NCI-H2081 (cell line): ENCODE measurements around the gene ASMT.
"Not testable (repeated sequence)": the region's sequence is repeated elsewhere in the genome, so short reads cannot be mapped to it uniquely, and the experiment has no call there.

Experiments
- DNase-seq, 2 experiments: peaks; one replicate each; lab custom pipeline; 2025; lab: John Stamatoyannopoulos, UW

ASMT gene

GRCh38 chrX:1598021-1598875 is 16.6 kb upstream of the ASMT start:
- DNase-seq = no peak

- DNase-seq = no peak
Measured at GRCh38 chrX:1598876-1599790, 15.7 kb upstream of the ASMT start.

- DNase-seq = no peak
Measured at GRCh38 chrX:1599791-1600405, 15.0 kb upstream of the ASMT start.

GRCh38 chrX:1600406-1601050 is 14.3 kb upstream of the ASMT start:
- DNase-seq = no peak

GRCh38 chrX:1601051-1601767 is 13.7 kb upstream of the ASMT start:
- no peak for DNase-seq

- DNase-seq = no peak
Measured at GRCh38 chrX:1601768-1602085, 13.1 kb upstream of the ASMT start.

- no peak for DNase-seq
Measured at GRCh38 chrX:1602299-1602698, 12.6 kb upstream of the ASMT start.

- no peak for DNase-seq
Measured at GRCh38 chrX:1606496-1606895, 8.4 kb upstream of the ASMT start.

GRCh38 chrX:1609311-1609710 is 5.5 kb upstream of the ASMT start:
- no peak for DNase-seq

- no peak for DNase-seq
Measured at GRCh38 chrX:1609762-1610161, 5.1 kb upstream of the ASMT start.

GRCh38 chrX:1610166-1610565 is 4.7 kb upstream of the ASMT start:
- DNase-seq = no peak

GRCh38 chrX:1610736-1611135 is 4.1 kb upstream of the ASMT start:
- DNase-seq = no peak

- DNase-seq = no peak
Measured at GRCh38 chrX:1612641-1613286, 2.1 kb upstream of the ASMT start.

GRCh38 chrX:1618689-1619088 is 3.8 kb downstream of the ASMT start:
- DNase-seq = no peak

GRCh38 chrX:1623691-1624090 is 8.8 kb downstream of the ASMT start:
- DNase-seq = no peak

GRCh38 chrX:1624158-1624860 is 9.4 kb downstream of the ASMT start:
- DNase-seq = not testable (repeated sequence)

- not testable (repeated sequence) for DNase-seq
Measured at GRCh38 chrX:1624861-1625215, 10.0 kb downstream of the ASMT start.

GRCh38 chrX:1629244-1629643 is 14.4 kb downstream of the ASMT start:
- DNase-seq = no peak

GRCh38 chrX:1646009-1646408 is 31.1 kb downstream of the ASMT start:
- DNase-seq = no peak

GRCh38 chrX:1649621-1650020 is 34.8 kb downstream of the ASMT start:
- no peak for DNase-seq
